Pancreas (tissue), 10 donors: Measurements from ENCODE around the gene NOPCHAP1. TPM values are rescaled to one million over a fixed set of nuclear protein-coding genes. Genes with fewer than 3 reads are reported as not detected.
"Not testable (repeated sequence)": the region's sequence is repeated elsewhere in the genome, so short reads cannot be mapped to it uniquely, and the experiment has no call there.

Source experiments
- ATAC-seq, 4 donors: fragments of 200-7000 bp; cut with Tn5 transposase; one replicate each; pipeline versions ENCODE4 v1.8.0 to v1.9.1; 2020; ENCODE audit warnings: mild to moderate bottlenecking in 4 of 4, moderate library complexity in 4 of 4
- DNase-seq, 6 donors: peaks; one replicate each; pipeline ENCODE4 v3.0.0-alpha.2; 2020
- FAIRE-seq: peaks from 2 replicates; lab custom pipeline; 2012; peaks lifted over from hg19 to GRCh38; lab: Jason Lieb, UNC
- H3K27ac ChIP-seq, 4 donors: fragments of 200-600 bp; sonication (generic); 1 replicate in 3 of 4; 2 replicates in 1 of 4; pipeline versions ENCODE4 v1.5.0 to v1.8.0; 2020
- H3K27me3 ChIP-seq, 4 donors: fragments of 200-600 bp; one replicate each; pipeline ENCODE4 v1.8.0; 2021
- H3K36me3 ChIP-seq, 3 donors: fragments of 200-600 bp; sonication (generic) in 1 of 3; one replicate each; pipeline versions ENCODE4 v1.5.0 to v1.8.0; 2020 to 2021
- H3K4me1 ChIP-seq, 3 donors: fragments of 200-600 bp; one replicate each; pipeline ENCODE4 v1.8.0; 2021
- H3K4me3 ChIP-seq, 4 donors: fragments of 200-600 bp; sonication (generic) in 2 of 4; one replicate each; pipeline versions ENCODE4 v1.5.0 to v1.8.0; 2020 to 2021
- H3K9me3 ChIP-seq, 4 donors: fragments of 200-600 bp; one replicate each; pipeline ENCODE4 v1.8.0; 2021
- CTCF ChIP-seq, 4 donors: fragments of 200-600 bp; sonication (generic) in 3 of 4; IDR thresholded peaks; one replicate each; pipeline versions ENCODE4 v1.5.0 to v1.8.0; 2021; ENCODE audit warnings: antibody characterized with exemption in 4 of 4
- WGBS, 2 donors: extraction: QIAGEN DNeasy Blood & Tissue Kit; methylation state at CpG; one replicate each; pipeline ENCODE4 v1.1.7; 2013; 5-methylcytosine and 5-hydroxymethylcytosine counted together
- intact Hi-C, 3 donors: fragments of 100-400 bp; cut with DNase I; formaldehyde crosslinking; loops; one replicate each; pipeline versions ENCODE4 v1.11.1 to v1.14.2; 2022
- polyA plus RNA-seq, 2 donors: library from polyadenylated mRNA; stranded (reverse); fragments of 200-250 nt; gene quantifications; one replicate each; pipeline ENCODE4 v1.2.3, GENCODE V29; 2013
- total RNA-seq, 6 donors: library from RNA; stranded (reverse); fragmentation: NEBNext Ultra II Directional in 4 of 6; extraction: Animal tissue kit (Norgen Biotek cat#: 25700) in 4 of 6; gene quantifications; one replicate each; pipeline versions ENCODE4 v1.2.1 to v1.2.4, GENCODE V29; 2021 to 2023
- donor health status: healthy with polysubstance abuse.
- donor health status: DM: no; HTN: no; CAD: no; lungs with moderate emphysema.
- donor health status: DM: no; HTN: no; CAD: no.
- donor health status: control.
- donor health status: control.
- donor health status: Bipolar disorder and iron deficiency.
- donor health status: DM: yes; HTN: yes; CAD: no.
- donor health status: DM: no; HTN: no; CAD: no.
- donor health status: DM: no; HTN: no; CAD: no.
- donor health status: DM: yes; HTN: yes; CAD: no.

NOPCHAP1 gene
- total and polyA plus RNA-seq, 8 donors = 7.2 to 21.5 (median 14.3) TPM

DNA sequence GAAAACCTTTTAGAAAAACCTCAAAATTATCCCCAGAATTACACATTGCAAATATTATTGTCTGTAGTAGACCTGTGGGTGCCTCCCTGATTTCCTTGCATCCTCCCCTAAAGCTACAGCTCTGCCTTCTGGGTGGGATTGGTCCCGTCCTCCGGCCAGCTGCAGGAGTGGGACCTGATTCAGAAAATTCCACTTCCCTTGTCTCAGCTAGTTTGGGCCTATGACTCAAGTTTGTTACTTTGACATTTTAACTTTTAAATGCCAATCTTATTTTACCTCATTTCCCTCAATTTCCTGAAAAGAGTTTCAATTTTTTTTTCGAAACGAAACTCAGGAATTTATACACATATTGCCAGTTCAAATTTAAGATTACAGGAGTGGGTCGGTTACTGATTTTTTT, 14.8 kb upstream of the NOPCHAP1 start:
- H3K4me1 ChIP-seq = no peaks in the 10 kb centered on the region
- DNase-seq = no peak
- H3K9me3 ChIP-seq = no peaks in the 10 kb centered on the region
- intact Hi-C loops = no loop called here
- no peak for FAIRE-seq
- H3K4me3 ChIP-seq = no peak overlapping the region
- ATAC-seq = no peak
- no peaks in the 10 kb centered on the region for H3K27me3 ChIP-seq
- H3K27ac ChIP-seq = no peak overlapping the region
- TF ChIP-seq CTCF (IDR thresholded peaks at IDR 0.05) = no peak
- H3K36me3 ChIP-seq = no peaks in the 10 kb centered on the region
- WGBS, 2 donors = 89 to 93% methylated on average over 5 of the region's 5 CpGs

- no peak for FAIRE-seq
- TF ChIP-seq CTCF (IDR thresholded peaks at IDR 0.05) = no peak
- intact Hi-C loops = no loop called here
- no peaks in the 10 kb centered on the region for H3K4me1 ChIP-seq
- no peak for ATAC-seq
- no peak for DNase-seq
- no peak overlapping the region for H3K27ac ChIP-seq
- H3K27me3 ChIP-seq = no peaks in the 10 kb centered on the region
- H3K36me3 ChIP-seq = no peaks in the 10 kb centered on the region
- 90 to 93% methylated on average over 5 of the region's 5 CpGs for WGBS, 2 donors
- H3K4me3 ChIP-seq = no peak overlapping the region
- H3K9me3 ChIP-seq = no peaks in the 10 kb centered on the region
These were observed 12.9 kb upstream of the NOPCHAP1 start for GRCh38 chr12:104973250-104973649.

DNA sequence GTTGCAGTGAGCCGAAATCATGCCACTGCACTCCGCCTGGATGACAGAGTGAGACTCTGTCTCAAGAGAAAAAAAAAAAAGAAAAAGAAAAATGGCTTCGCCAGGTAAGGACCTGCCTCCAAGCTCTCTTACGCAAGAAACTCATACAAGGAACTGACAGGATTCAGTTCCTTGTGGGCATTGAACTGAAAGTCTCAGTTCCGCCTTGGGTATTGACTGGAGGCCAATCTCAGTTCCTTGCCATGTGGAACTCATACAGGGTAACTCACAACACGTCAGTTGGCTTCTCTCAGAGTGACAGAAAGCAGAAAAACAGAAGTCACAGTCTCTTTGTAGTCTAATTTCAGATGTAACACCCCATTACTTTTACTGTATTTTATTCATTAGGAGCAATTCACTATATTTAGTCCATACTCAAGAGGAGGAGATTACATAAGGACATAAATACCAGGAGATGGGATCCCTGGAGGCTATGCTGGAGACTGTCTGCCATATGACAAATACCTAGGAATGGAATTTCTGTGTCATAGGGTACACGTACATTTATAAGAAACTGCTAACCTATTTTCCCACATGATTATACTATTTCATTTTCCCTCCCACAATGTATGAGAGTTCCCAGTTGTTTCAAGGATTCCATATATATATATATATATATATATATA, 11.4 kb upstream of the NOPCHAP1 start:
- Histone ChIP-seq H3K36me3 (no peaks in the 10 kb centered on the region), H3K4me1 (no peaks in the 10 kb centered on the region), H3K27ac (no peak overlapping the region), H3K9me3 (no peaks in the 10 kb centered on the region), H3K4me3 (no peak overlapping the region), H3K27me3 (no peaks in the 10 kb centered on the region)
- ATAC-seq (peak in 3 of 4 donors; percentile 52 to 76 (median 74)), DNase-seq (peak in 1 of 6 donors; percentile 23), FAIRE-seq (no peak)
- no peak for TF ChIP-seq CTCF (IDR thresholded peaks at IDR 0.05)
- 86 to 95% methylated on average over 7 of the region's 7 CpGs for WGBS, 2 donors
- intact Hi-C loops = no loop called here

DNA sequence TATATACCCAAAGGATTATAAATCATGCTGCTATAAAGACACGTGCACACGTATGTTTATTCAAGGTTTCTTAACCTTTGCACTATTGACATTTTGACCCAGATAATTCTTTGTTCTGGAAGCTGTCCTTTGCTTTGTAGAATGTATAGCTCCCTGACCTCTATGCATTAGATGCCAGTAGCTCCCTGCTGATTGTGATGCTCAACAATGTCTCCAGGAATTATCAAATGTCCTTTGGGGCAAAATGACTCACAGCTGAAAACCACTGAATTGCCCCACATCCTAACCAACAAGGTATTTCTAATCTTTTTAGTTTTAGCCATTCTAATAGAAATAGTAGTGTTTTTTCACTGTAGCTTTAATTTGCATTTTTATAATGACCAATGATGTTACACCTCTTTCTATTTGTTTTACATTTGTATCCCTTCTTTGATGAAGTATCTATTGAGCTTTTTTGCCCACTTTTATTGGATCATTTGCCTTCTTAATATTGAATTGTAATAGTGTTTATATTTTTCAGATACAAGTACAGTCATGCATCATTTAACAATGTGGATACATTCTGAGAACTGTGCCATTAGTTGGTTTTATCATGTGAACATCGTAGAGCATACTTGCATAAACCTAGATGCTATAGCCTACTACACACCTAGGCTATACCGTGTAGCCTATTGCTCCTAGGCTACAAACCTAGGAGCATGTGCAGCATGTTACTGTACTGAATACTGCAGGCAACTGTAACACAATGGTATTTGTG, 10.4 kb upstream of the NOPCHAP1 start:
- H3K4me1 ChIP-seq = no peaks in the 10 kb centered on the region
- intact Hi-C loops = no loop called here
- no peaks in the 10 kb centered on the region for H3K9me3 ChIP-seq
- TF ChIP-seq CTCF (IDR thresholded peaks at IDR 0.05) = no peak
- no peak overlapping the region for H3K4me3 ChIP-seq
- FAIRE-seq (no peak), ATAC-seq (no peak), DNase-seq (no peak)
- WGBS, 2 donors = 43 to 58% methylated on average over 4 of the region's 4 CpGs
- no peak overlapping the region for H3K27ac ChIP-seq
- H3K36me3 ChIP-seq = no peaks in the 10 kb centered on the region
- no peaks in the 10 kb centered on the region for H3K27me3 ChIP-seq

GRCh38 chr12:104976703-104977102, 9.4 kb upstream of the NOPCHAP1 start:
- ATAC-seq = no peak

GRCh38 chr12:104977688-104978087, 8.4 kb upstream of the NOPCHAP1 start:
- not testable (repeated sequence) for FAIRE-seq, H3K36me3 ChIP-seq

More at GRCh38 chr12:104976703-104977102, 9.4 kb upstream of the NOPCHAP1 start:
- DNase-seq = peak in 1 of 6 donors; percentile 20
- Histone ChIP-seq H3K27ac (no peak overlapping the region), H3K9me3 (no peaks in the 10 kb centered on the region), H3K4me3 (no peak overlapping the region), H3K4me1 (no peaks in the 10 kb centered on the region), H3K27me3 (no peaks in the 10 kb centered on the region), H3K36me3 (no peaks in the 10 kb centered on the region)
- FAIRE-seq = no peak
- no peak for TF ChIP-seq CTCF (IDR thresholded peaks at IDR 0.05)
- intact Hi-C loops = no loop called here
- 58 to 65% methylated on average over 8 of the region's 8 CpGs for WGBS, 2 donors

More at GRCh38 chr12:104977688-104978087, 8.4 kb upstream of the NOPCHAP1 start:
- H3K9me3 ChIP-seq, intact Hi-C loops, ATAC-seq, DNase-seq, H3K27ac ChIP-seq, H3K4me3 ChIP-seq, H3K27me3 ChIP-seq, H3K4me1 ChIP-seq: not testable (repeated sequence)
- WGBS, 2 donors = 89 to 92% methylated on average over 15 of the region's 15 CpGs
